SHP77 (cell line): ENCODE measurements around the gene SP110.

Source experiments
- DNase-seq, 2 experiments: peaks; one replicate each; lab custom pipeline; 2025; lab: John Stamatoyannopoulos, UW

Gene SP110

GRCh38 chr2:230170532-230170931 lies 49.3 kb downstream of the SP110 start:
- peak; percentile 70 to 84 for DNase-seq

GRCh38 chr2:230166557-230167170 lies 53.1 kb downstream of the SP110 start:
- DNase-seq, result no peak

GRCh38 chr2:230164139-230164538 lies 55.6 kb downstream of the SP110 start:
- no peak for DNase-seq

GRCh38 chr2:230162981-230163380 lies 56.8 kb downstream of the SP110 start:
- no peak for DNase-seq

- DNase-seq, result no peak
These were observed 58.6 kb downstream of the SP110 start for GRCh38 chr2:230161184-230161583.

GRCh38 chr2:230160112-230160660 lies 59.6 kb downstream of the SP110 start:
- DNase-seq, result peak in 1 of 2 experiments; percentile 17

- DNase-seq, result no peak
These were observed 61.3 kb downstream of the SP110 start for GRCh38 chr2:230158468-230158867.

GRCh38 chr2:230156782-230157699 lies 62.7 kb downstream of the SP110 start:
- DNase-seq, result no peak

GRCh38 chr2:230155359-230155758 lies 64.4 kb downstream of the SP110 start:
- DNase-seq, result no peak

GRCh38 chr2:230153390-230153976 lies 66.3 kb downstream of the SP110 start:
- DNase-seq, result no peak

- DNase-seq, result no peak
These were observed 67.5 kb downstream of the SP110 start for GRCh38 chr2:230152334-230152733.

GRCh38 chr2:230144355-230144754 lies 75.4 kb downstream of the SP110 start:
- no peak for DNase-seq

- DNase-seq, result no peak
These were observed 79.1 kb downstream of the SP110 start for GRCh38 chr2:230140667-230141066.

GRCh38 chr2:230137902-230138539 lies 81.8 kb downstream of the SP110 start:
- no peak for DNase-seq

- no peak for DNase-seq
These were observed 84.7 kb downstream of the SP110 start for GRCh38 chr2:230135130-230135525.

- no peak for DNase-seq
These were observed 85.2 kb downstream of the SP110 start for GRCh38 chr2:230134496-230135129.

GRCh38 chr2:230131366-230131765 lies 88.4 kb downstream of the SP110 start:
- DNase-seq, result no peak

GRCh38 chr2:230130668-230131364 lies 89.0 kb downstream of the SP110 start:
- peak in 1 of 2 experiments; percentile 39 for DNase-seq

- DNase-seq, result peak; percentile 14 to 15
These were observed 90.4 kb downstream of the SP110 start for GRCh38 chr2:230129343-230129742.

- no peak for DNase-seq
These were observed 91.0 kb downstream of the SP110 start for GRCh38 chr2:230128623-230129342.
